Measurements from ENCODE around the gene CCL2. TPM values are rescaled to one million over a fixed set of nuclear protein-coding genes. Genes with fewer than 3 reads are reported as not detected.
"Not testable (repeated sequence)": the region's sequence is repeated elsewhere in the genome, so short reads cannot be mapped to it uniquely, and the experiment has no call there.

Gene CCL2
- total RNA-seq, 1 donor from 2014 or later: 7.0 TPM

GRCh38 chr17:34226744-34227034, 28.4 kb upstream of the CCL2 start:
- Histone ChIP-seq H3K4me3 (no peak overlapping the region), H3K79me2 (ENCODE audit: low read depth) (no peaks in the 10 kb centered on the region), H3K36me3 (no peaks in the 10 kb centered on the region), H2AFZ (replicated peaks) (no peak overlapping the region), H3K4me1 (no peaks in the 10 kb centered on the region), H3K4me2 (no peak overlapping the region), H3K9ac (no peak overlapping the region), H4K20me1 (ENCODE audit: low read depth) (no peaks in the 10 kb centered on the region), H3K27me3 (no peaks in the 10 kb centered on the region), H3F3A (ENCODE audit: low read depth) (no peaks in the 10 kb centered on the region), H3K9me3 (ENCODE audit: low read depth) (peaks cover 4% of the 10 kb centered on the region), H3K27ac (no peak overlapping the region)
- DNase-seq (ENCODE audit: low spot score): no peak
- Mint-ChIP-seq H3K27me3 (ENCODE audit: insufficient read depth, low read depth) (peaks cover 3% of the 10 kb centered on the region), H3K4me3 (no peak overlapping the region), H3K27ac (no peak overlapping the region), H3K36me3 (no peaks in the 10 kb centered on the region), H3K4me1 (no peaks in the 10 kb centered on the region), H3K9me3 (peaks cover 15% of the 10 kb centered on the region)
- TF ChIP-seq EZH2 (IDR thresholded peaks at IDR 0.05): no peak
- TF ChIP-seq CTCF (IDR thresholded peaks at IDR 0.05): no peak
- no peak for TF ChIP-seq EZH2phosphoT487 (IDR thresholded peaks at IDR 0.05)

- H3K4me1 ChIP-seq; H3K4me3 ChIP-seq; H3K27ac Mint-ChIP-seq; H3K4me2 ChIP-seq; H3K27ac ChIP-seq; H3K4me1 Mint-ChIP-seq; H3K9ac ChIP-seq; H3K36me3 ChIP-seq; H3K79me2 ChIP-seq (ENCODE audit: low read depth); H3K4me3 Mint-ChIP-seq; H3K36me3 Mint-ChIP-seq; H3K9me3 ChIP-seq (ENCODE audit: low read depth); H3K27me3 Mint-ChIP-seq (ENCODE audit: insufficient read depth, low read depth); DNase-seq (ENCODE audit: low spot score); H2AFZ ChIP-seq (replicated peaks); H4K20me1 ChIP-seq (ENCODE audit: low read depth); H3F3A ChIP-seq (ENCODE audit: low read depth); H3K27me3 ChIP-seq: not testable (repeated sequence)
- peaks cover 15% of the 10 kb centered on the region for H3K9me3 Mint-ChIP-seq
Measured at GRCh38 chr17:34227293-34227692, 27.8 kb upstream of the CCL2 start.

- Mint-ChIP-seq H3K27ac (no peak overlapping the region), H3K4me1 (no peaks in the 10 kb centered on the region)
Measured at GRCh38 chr17:34227707-34228106, 27.4 kb upstream of the CCL2 start.

GRCh38 chr17:34228781-34229180, 26.3 kb upstream of the CCL2 start:
- H3K36me3 Mint-ChIP-seq: no peaks in the 10 kb centered on the region
- TF ChIP-seq EZH2phosphoT487 (IDR thresholded peaks at IDR 0.05) (no peak), CTCF (IDR thresholded peaks at IDR 0.05) (no peak), EZH2 (IDR thresholded peaks at IDR 0.05) (no peak)

More at GRCh38 chr17:34227707-34228106, 27.4 kb upstream of the CCL2 start:
- Histone ChIP-seq H2AFZ (replicated peaks) (no peak overlapping the region), H3K27me3 (no peaks in the 10 kb centered on the region), H3K9me3 (ENCODE audit: low read depth) (peaks cover 4% of the 10 kb centered on the region), H3K9ac (no peak overlapping the region), H3K79me2 (ENCODE audit: low read depth) (no peaks in the 10 kb centered on the region), H3K36me3 (no peaks in the 10 kb centered on the region), H3K4me2 (no peak overlapping the region), H4K20me1 (ENCODE audit: low read depth) (no peaks in the 10 kb centered on the region), H3K4me1 (no peaks in the 10 kb centered on the region), H3K4me3 (no peak overlapping the region), H3F3A (ENCODE audit: low read depth) (no peaks in the 10 kb centered on the region), H3K27ac (no peak overlapping the region)
- no peak for DNase-seq (ENCODE audit: low spot score)
- Mint-ChIP-seq H3K36me3 (no peaks in the 10 kb centered on the region), H3K27me3 (ENCODE audit: insufficient read depth, low read depth) (peaks cover 4% of the 10 kb centered on the region), H3K9me3 (peaks cover 15% of the 10 kb centered on the region), H3K4me3 (no peak overlapping the region)
- TF ChIP-seq EZH2phosphoT487 (IDR thresholded peaks at IDR 0.05): no peak
- no peak for TF ChIP-seq EZH2 (IDR thresholded peaks at IDR 0.05)
- TF ChIP-seq CTCF (IDR thresholded peaks at IDR 0.05): no peak

More at GRCh38 chr17:34228781-34229180, 26.3 kb upstream of the CCL2 start:
- Mint-ChIP-seq H3K9me3 (peaks cover 15% of the 10 kb centered on the region), H3K27me3 (ENCODE audit: insufficient read depth, low read depth) (peaks cover 7% of the 10 kb centered on the region), H3K4me1 (no peaks in the 10 kb centered on the region), H3K4me3 (no peak overlapping the region), H3K27ac (no peak overlapping the region)
- Histone ChIP-seq H3K9ac (no peak overlapping the region), H3K36me3 (no peaks in the 10 kb centered on the region), H3K27ac (no peak overlapping the region), H3K27me3 (no peaks in the 10 kb centered on the region), H4K20me1 (ENCODE audit: low read depth) (no peaks in the 10 kb centered on the region), H3K4me1 (no peaks in the 10 kb centered on the region), H3F3A (ENCODE audit: low read depth) (no peaks in the 10 kb centered on the region), H3K9me3 (ENCODE audit: low read depth) (peaks cover 4% of the 10 kb centered on the region), H3K4me2 (no peak overlapping the region), H3K79me2 (ENCODE audit: low read depth) (no peaks in the 10 kb centered on the region), H3K4me3 (no peak overlapping the region), H2AFZ (replicated peaks) (no peak overlapping the region)
- no peak for DNase-seq (ENCODE audit: low spot score)

Data from neural progenitor cell (in vitro differentiated cells).